ENCODE results near the gene GNGT2. TPM values are rescaled to one million over a fixed set of nuclear protein-coding genes. Genes with fewer than 3 reads are reported as not detected.

The GNGT2 gene
- total RNA-seq, 4 donors from 2014 or later = 1.4 to 1.7 TPM; not detected in 2

DNA sequence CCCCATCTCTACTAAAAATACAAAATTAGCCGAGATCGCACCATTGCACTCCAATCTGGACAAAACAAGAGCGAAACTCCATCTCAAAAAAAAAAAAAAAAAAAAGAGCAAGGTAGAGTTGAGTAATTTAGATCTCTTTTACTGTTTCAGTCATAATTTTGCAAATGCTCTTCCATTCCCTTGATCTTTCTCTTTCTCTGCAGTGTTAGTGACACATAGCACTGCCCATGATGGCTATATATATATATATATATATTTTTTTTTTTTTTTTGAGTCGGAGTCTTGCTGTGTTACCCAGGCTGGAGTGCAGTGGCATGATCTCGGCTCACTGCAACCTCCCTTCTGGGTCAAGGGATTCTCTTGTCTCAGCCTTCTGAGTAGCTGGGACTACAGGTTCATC is 32.4 kb upstream of the GNGT2 start:
- DNase-seq = no peak
- no peaks in the 10 kb centered on the region for H3K36me3 ChIP-seq
- intact Hi-C loops (cut with DNase I) = no loop called here
- H3K27ac ChIP-seq = no peak overlapping the region
- peaks cover 0 to 18% (median 0%) of the 10 kb centered on the region in 4 donors for H3K27me3 ChIP-seq
- 82 to 96% methylated on average over 5 of the region's 5 CpGs for WGBS, 2 donors
- H3K4me3 ChIP-seq = no peak overlapping the region
- no peaks in the 10 kb centered on the region for H3K9me3 ChIP-seq
- H3K4me1 ChIP-seq = no peaks in the 10 kb centered on the region
- TF ChIP-seq, protein P1, sequence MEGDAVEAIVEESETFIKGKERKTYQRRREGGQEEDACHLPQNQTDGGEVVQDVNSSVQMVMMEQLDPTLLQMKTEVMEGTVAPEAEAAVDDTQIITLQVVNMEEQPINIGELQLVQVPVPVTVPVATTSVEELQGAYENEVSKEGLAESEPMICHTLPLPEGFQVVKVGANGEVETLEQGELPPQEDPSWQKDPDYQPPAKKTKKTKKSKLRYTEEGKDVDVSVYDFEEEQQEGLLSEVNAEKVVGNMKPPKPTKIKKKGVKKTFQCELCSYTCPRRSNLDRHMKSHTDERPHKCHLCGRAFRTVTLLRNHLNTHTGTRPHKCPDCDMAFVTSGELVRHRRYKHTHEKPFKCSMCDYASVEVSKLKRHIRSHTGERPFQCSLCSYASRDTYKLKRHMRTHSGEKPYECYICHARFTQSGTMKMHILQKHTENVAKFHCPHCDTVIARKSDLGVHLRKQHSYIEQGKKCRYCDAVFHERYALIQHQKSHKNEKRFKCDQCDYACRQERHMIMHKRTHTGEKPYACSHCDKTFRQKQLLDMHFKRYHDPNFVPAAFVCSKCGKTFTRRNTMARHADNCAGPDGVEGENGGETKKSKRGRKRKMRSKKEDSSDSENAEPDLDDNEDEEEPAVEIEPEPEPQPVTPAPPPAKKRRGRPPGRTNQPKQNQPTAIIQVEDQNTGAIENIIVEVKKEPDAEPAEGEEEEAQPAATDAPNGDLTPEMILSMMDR (IDR thresholded peaks at IDR 0.05) = no peak
- no peak for TF ChIP-seq POLR2A (IDR thresholded peaks at IDR 0.05)

DNA sequence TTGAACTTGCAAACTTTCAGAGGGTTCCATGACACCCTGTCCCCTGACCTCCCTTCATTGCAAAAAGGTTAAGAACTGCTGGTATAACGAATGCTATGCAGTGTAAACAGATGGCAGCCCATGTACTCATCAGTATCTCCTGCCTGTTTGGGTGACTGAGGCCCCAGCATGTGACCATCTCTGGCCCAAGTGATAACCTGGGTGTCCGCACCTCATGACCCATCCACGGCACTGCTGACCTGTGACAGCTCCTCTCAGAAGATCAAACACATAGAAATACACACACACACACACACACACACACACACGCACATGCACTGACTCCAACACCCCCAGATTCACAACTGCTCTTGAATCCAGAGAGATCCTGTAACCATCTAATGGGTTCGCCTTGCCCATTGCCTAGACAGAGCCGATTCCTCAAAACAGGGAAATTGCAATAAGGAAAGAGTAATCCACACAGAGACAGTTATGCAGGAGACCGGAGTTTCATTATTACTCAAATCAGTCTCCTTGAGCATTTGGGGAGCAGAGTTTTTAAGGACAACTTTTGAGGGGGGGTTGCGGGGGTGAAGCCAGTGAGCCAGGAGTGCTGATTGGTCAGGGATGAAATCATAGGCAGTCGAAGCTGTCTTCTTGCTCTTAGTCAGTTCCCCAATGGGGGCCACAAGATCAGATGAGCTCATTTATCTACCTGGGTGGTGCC is 31.5 kb upstream of the GNGT2 start:
- intact Hi-C loops (cut with DNase I) = no loop called here
- Histone ChIP-seq H3K4me3 (no peak overlapping the region), H3K4me1 (no peaks in the 10 kb centered on the region), H3K9me3 (no peaks in the 10 kb centered on the region), H3K27ac (no peak overlapping the region), H3K36me3 (no peaks in the 10 kb centered on the region), H3K27me3 (peaks cover 0 to 8% (median 0%) of the 10 kb centered on the region in 4 donors)
- DNase-seq = no peak
- WGBS, 2 donors = 65 to 81% methylated on average over 5 to 7 of the region's 9 CpGs
- TF ChIP-seq POLR2A (IDR thresholded peaks at IDR 0.05) = no peak
- TF ChIP-seq, protein P1 (IDR thresholded peaks at IDR 0.05) = no peak

DNA sequence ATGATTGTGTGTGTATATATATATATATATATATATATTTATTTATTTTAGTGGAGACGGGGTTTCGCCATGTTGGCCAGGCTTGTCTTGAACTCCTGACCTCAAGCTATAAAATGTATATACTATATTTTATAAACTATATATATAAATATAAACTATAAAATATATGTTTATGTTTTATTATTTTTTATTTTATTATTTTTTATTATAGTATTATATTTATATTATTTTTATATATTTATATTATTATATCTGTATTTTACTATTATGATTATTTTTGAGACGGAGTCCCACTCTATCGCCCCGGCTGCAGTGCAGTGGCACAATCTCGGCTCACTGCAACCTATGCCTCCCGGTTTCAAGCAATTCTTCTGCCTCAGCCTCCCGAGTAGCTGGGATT is 30.7 kb upstream of the GNGT2 start:
- no peaks in the 10 kb centered on the region for H3K9me3 ChIP-seq
- intact Hi-C loops (cut with DNase I) = no loop called here
- H3K4me1 ChIP-seq = no peaks in the 10 kb centered on the region
- peaks cover 0 to 8% (median 0%) of the 10 kb centered on the region in 4 donors for H3K27me3 ChIP-seq
- H3K4me3 ChIP-seq = no peak overlapping the region
- TF ChIP-seq, protein P1 (IDR thresholded peaks at IDR 0.05) = no peak
- TF ChIP-seq POLR2A (IDR thresholded peaks at IDR 0.05) = no peak
- WGBS, 2 donors = 83 to 87% methylated on average over 8 of the region's 8 CpGs
- H3K27ac ChIP-seq = no peak overlapping the region
- no peaks in the 10 kb centered on the region for H3K36me3 ChIP-seq
- no peak for DNase-seq

DNA sequence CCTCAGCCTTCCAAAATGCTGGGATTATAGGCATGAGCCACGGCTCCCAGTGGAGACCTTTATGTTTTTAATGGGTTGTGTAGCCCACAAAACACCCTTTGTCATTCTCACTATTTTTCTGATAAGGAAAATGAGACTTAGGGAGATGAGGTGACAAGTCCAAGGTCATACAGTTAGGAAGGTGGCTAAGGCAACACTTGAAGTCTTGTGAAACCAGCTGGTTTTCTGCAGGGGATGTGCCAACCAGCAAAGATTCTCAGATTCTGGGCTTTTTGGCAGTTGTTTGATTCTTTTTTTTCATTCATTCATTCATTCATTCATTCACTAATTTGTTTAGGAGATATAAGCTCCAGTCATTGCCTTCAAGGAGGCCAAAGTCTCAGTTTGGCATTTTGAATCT is 30.2 kb upstream of the GNGT2 start:
- H3K36me3 ChIP-seq = no peaks in the 10 kb centered on the region
- intact Hi-C loops (cut with DNase I) = no loop called here
- no peaks in the 10 kb centered on the region for H3K4me1 ChIP-seq
- peaks cover 0 to 4% (median 0%) of the 10 kb centered on the region in 4 donors for H3K27me3 ChIP-seq
- H3K4me3 ChIP-seq = no peak overlapping the region
- H3K27ac ChIP-seq = no peak overlapping the region
- no peaks in the 10 kb centered on the region for H3K9me3 ChIP-seq
- TF ChIP-seq, protein P1 (IDR thresholded peaks at IDR 0.05) = no peak
- TF ChIP-seq POLR2A (IDR thresholded peaks at IDR 0.05) = no peak
- DNase-seq = no peak
- WGBS, 2 donors = 40 to 42% methylated on average over 1 of the region's 1 CpG

DNA sequence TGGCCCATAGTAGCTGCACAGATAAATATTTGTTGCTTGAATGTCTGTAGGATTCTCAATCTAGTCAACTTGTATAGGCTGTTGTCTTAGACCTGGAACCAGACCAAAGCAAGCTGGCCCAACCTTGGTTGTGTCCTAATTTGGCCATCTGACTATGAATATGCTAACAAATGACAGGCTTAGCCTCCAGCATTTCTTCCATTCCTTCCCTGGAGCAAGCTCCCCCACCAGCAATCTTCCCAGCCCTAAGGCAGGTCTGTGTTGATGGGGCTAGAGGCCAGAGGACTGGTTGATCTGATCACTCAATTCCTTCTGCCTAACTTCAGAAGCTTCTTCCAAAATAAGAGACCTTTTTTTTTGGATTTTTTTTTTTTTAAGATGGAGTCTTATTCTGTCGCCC is 29.6 kb upstream of the GNGT2 start:
- no peak for DNase-seq
- Histone ChIP-seq H3K27me3 (no peaks in the 10 kb centered on the region), H3K27ac (no peak overlapping the region), H3K4me1 (no peaks in the 10 kb centered on the region), H3K36me3 (no peaks in the 10 kb centered on the region), H3K4me3 (no peak overlapping the region), H3K9me3 (no peaks in the 10 kb centered on the region)
- TF ChIP-seq, protein P1 (IDR thresholded peaks at IDR 0.05) = no peak
- no peak for TF ChIP-seq POLR2A (IDR thresholded peaks at IDR 0.05)
- 64 to 67% methylated on average over 1 of the region's 1 CpG for WGBS, 2 donors
- intact Hi-C loops (cut with DNase I) = no loop called here

All from esophagus squamous epithelium (tissue), 5 donors.